ENCODE data around the gene MYL6. TPM values are rescaled to one million over a fixed set of nuclear protein-coding genes. Genes with fewer than 3 reads are reported as not detected.

The MYL6 gene
- total and polyA plus RNA-seq, 10 of the 15 experiments (the other 5 are each of a cell fraction or from before 2014, with no cell fraction given) = 1,000 to 4,116 (median 1,828) TPM

DNA sequence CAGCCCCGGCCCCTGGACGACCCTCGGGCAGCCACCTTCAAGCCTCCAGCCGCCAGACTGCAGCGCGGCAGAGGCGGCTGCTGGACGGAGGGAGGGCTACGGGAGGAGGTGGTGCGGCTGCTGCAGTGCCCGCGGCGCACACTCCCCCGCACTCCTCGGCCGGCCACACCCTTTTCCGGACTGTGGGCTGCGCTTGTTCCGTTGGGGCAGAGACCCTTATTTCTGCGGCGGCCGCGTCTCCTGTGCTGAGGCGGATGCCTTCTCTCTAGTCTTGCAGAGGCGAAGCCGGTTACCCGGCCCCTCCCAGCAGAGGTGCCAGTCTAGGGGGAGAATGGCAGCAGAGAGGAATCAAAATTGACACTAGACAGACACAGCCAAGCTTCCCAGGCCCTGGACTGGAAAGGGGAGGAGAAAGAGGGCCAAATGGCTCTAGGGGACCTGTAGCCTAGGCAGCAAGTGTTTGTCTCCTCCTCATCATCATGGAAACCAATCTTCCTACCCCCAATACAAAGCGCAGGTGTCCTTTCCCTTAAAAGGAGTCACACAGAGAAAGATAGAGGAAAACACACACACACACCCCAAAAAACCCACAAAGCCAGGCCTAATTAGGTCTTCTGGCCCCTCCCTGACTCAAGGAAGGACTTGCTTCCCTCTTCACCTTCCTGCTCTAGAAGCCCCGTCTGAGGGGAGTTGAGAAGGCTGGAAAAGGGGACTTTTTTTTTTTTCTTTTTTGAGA is 28.8 kb upstream of the MYL6 start (continued):
- TF ChIP-seq, protein P1, sequence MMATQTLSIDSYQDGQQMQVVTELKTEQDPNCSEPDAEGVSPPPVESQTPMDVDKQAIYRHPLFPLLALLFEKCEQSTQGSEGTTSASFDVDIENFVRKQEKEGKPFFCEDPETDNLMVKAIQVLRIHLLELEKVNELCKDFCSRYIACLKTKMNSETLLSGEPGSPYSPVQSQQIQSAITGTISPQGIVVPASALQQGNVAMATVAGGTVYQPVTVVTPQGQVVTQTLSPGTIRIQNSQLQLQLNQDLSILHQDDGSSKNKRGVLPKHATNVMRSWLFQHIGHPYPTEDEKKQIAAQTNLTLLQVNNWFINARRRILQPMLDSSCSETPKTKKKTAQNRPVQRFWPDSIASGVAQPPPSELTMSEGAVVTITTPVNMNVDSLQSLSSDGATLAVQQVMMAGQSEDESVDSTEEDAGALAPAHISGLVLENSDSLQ (IDR thresholded peaks at IDR 0.05) = peak; percentile 10; the same call in 1 of the 2 replicates
- TF ChIP-seq DPF2 (IDR thresholded peaks at IDR 0.05) (peak; percentile 42; the same call in 1 of the 2 replicates), SREBF2 (IDR thresholded peaks at IDR 0.05; ENCODE audit: low read length) (no peak), NRF1 (conservative IDR thresholded peaks at IDR 0.05; ENCODE audit: low read depth, low read length) (no peak), TARDBP (IDR thresholded peaks at IDR 0.05; ENCODE audit: borderline replicate concordance) (no peak), MYC (IDR thresholded peaks at IDR 0.05; ENCODE audit: insufficient read depth, insufficient read length, insufficient replicate concordance, low read length, severe bottlenecking) (no peak), BRCA1 (IDR thresholded peaks at IDR 0.05; ENCODE audit: low read depth, low read length) (no peak), SPI1 (IDR thresholded peaks at IDR 0.05; ENCODE audit: borderline replicate concordance, insufficient read depth, low read depth, low read length) (no peak), SMAD5 (IDR thresholded peaks at IDR 0.05; ENCODE audit: low read depth) (0 out of 2 replicates have a peak, but pooled peaks have one; percentile 49), SUZ12 (IDR thresholded peaks at IDR 0.05; ENCODE audit: unreplicated experiment) (no peak), CREB1 (IDR thresholded peaks at IDR 0.05; ENCODE audit: low read depth) (no peak), ETV6 (conservative IDR thresholded peaks at IDR 0.05 in 1 of 2, IDR thresholded peaks at IDR 0.05 in 1 of 2; ENCODE audit: borderline replicate concordance in 1 of 2, low read depth in 1 of 2) (no peak), BCL11A (IDR thresholded peaks at IDR 0.05; ENCODE audit: low read depth, low read length) (no peak), ZNF274 (IDR thresholded peaks at IDR 0.05; ENCODE audit: insufficient read depth, insufficient read length) (no peak), ATF7 (IDR thresholded peaks at IDR 0.05; ENCODE audit: low read depth) (no peak), SIN3A (IDR thresholded peaks at IDR 0.05; ENCODE audit: low read depth, low read length) (no peak)
- TF ChIP-seq, protein P2, sequence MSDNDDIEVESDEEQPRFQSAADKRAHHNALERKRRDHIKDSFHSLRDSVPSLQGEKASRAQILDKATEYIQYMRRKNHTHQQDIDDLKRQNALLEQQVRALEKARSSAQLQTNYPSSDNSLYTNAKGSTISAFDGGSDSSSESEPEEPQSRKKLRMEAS (IDR thresholded peaks at IDR 0.05; ENCODE audit: low read depth, low read length) = no peak
- TF ChIP-seq, protein P3, sequence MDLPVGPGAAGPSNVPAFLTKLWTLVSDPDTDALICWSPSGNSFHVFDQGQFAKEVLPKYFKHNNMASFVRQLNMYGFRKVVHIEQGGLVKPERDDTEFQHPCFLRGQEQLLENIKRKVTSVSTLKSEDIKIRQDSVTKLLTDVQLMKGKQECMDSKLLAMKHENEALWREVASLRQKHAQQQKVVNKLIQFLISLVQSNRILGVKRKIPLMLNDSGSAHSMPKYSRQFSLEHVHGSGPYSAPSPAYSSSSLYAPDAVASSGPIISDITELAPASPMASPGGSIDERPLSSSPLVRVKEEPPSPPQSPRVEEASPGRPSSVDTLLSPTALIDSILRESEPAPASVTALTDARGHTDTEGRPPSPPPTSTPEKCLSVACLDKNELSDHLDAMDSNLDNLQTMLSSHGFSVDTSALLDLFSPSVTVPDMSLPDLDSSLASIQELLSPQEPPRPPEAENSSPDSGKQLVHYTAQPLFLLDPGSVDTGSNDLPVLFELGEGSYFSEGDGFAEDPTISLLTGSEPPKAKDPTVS (IDR thresholded peaks at IDR 0.05; ENCODE audit: low read depth, low read length) = no peak
- TF ChIP-seq, protein P4, sequence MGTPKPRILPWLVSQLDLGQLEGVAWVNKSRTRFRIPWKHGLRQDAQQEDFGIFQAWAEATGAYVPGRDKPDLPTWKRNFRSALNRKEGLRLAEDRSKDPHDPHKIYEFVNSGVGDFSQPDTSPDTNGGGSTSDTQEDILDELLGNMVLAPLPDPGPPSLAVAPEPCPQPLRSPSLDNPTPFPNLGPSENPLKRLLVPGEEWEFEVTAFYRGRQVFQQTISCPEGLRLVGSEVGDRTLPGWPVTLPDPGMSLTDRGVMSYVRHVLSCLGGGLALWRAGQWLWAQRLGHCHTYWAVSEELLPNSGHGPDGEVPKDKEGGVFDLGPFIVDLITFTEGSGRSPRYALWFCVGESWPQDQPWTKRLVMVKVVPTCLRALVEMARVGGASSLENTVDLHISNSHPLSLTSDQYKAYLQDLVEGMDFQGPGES (IDR thresholded peaks at IDR 0.05) = no peak
- TF ChIP-seq, protein P5, sequence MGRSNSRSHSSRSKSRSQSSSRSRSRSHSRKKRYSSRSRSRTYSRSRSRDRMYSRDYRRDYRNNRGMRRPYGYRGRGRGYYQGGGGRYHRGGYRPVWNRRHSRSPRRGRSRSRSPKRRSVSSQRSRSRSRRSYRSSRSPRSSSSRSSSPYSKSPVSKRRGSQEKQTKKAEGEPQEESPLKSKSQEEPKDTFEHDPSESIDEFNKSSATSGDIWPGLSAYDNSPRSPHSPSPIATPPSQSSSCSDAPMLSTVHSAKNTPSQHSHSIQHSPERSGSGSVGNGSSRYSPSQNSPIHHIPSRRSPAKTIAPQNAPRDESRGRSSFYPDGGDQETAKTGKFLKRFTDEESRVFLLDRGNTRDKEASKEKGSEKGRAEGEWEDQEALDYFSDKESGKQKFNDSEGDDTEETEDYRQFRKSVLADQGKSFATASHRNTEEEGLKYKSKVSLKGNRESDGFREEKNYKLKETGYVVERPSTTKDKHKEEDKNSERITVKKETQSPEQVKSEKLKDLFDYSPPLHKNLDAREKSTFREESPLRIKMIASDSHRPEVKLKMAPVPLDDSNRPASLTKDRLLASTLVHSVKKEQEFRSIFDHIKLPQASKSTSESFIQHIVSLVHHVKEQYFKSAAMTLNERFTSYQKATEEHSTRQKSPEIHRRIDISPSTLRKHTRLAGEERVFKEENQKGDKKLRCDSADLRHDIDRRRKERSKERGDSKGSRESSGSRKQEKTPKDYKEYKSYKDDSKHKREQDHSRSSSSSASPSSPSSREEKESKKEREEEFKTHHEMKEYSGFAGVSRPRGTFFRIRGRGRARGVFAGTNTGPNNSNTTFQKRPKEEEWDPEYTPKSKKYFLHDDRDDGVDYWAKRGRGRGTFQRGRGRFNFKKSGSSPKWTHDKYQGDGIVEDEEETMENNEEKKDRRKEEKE (IDR thresholded peaks at IDR 0.05) = no peak
